Nephron (organoid): Measurements from ENCODE around the gene ZNF407.

Source experiments
- H3K27ac Mint-ChIP-seq, 3 experiments: 2 replicates each; pipeline ENCODE4 v1.8.0; 2020; ENCODE audit warnings: mixed read lengths in 3 of 3, mild to moderate bottlenecking in 2 of 3, moderate library complexity in 1 of 3
- H3K27me3 Mint-ChIP-seq: 2 replicates; pipeline ENCODE4 v1.8.0; 2021; ENCODE audit warnings: low read depth, mild to moderate bottlenecking, moderate library complexity, mixed read lengths
- H3K36me3 Mint-ChIP-seq: 2 replicates; pipeline ENCODE4 v1.8.0; 2020; ENCODE audit warnings: low read depth, mixed read lengths
- H3K4me1 Mint-ChIP-seq: 2 replicates; pipeline ENCODE4 v1.8.0; 2020; ENCODE audit warnings: mixed read lengths
- H3K4me3 Mint-ChIP-seq, 3 experiments: 2 replicates each; pipeline ENCODE4 v1.8.0; 2020; ENCODE audit warnings: mild to moderate bottlenecking in 3 of 3, mixed read lengths in 3 of 3, moderate library complexity in 2 of 3
- H3K9me3 Mint-ChIP-seq: 2 replicates; pipeline ENCODE4 v1.8.0; 2020; ENCODE audit warnings: mixed read lengths
- CTCF ChIP-seq, 3 experiments: fragments of 200-600 bp; sonication (generic); IDR thresholded peaks; one replicate each; pipeline ENCODE4 v1.5.0; 2021; ENCODE audit warnings: antibody characterized with exemption in 3 of 3; ENCODE audit not compliant: unreplicated experiment in 3 of 3

The ZNF407 gene

GRCh38 chr18:74836296-74837139, 238.8 kb downstream of the ZNF407 start:
- no peaks in the 10 kb centered on the region for H3K9me3 Mint-ChIP-seq
- H3K4me3 Mint-ChIP-seq: no peak overlapping the region
- no peak for TF ChIP-seq CTCF (IDR thresholded peaks at IDR 0.05; ENCODE audit: unreplicated experiment in 3 of 3)
- no peaks in the 10 kb centered on the region for H3K4me1 Mint-ChIP-seq
- no peak overlapping the region for H3K27ac Mint-ChIP-seq
- H3K27me3 Mint-ChIP-seq: no peaks in the 10 kb centered on the region
- H3K36me3 Mint-ChIP-seq: no peaks in the 10 kb centered on the region

GRCh38 chr18:74840492-74841167, 243.0 kb downstream of the ZNF407 start:
- TF ChIP-seq CTCF (IDR thresholded peaks at IDR 0.05; ENCODE audit: unreplicated experiment in 3 of 3): no peak
- H3K4me1 Mint-ChIP-seq: no peaks in the 10 kb centered on the region
- no peak overlapping the region for H3K27ac Mint-ChIP-seq
- H3K9me3 Mint-ChIP-seq: no peaks in the 10 kb centered on the region
- no peak overlapping the region for H3K4me3 Mint-ChIP-seq
- H3K27me3 Mint-ChIP-seq: no peaks in the 10 kb centered on the region
- no peaks in the 10 kb centered on the region for H3K36me3 Mint-ChIP-seq

- H3K4me1 Mint-ChIP-seq: no peaks in the 10 kb centered on the region
These were observed 243.6 kb downstream of the ZNF407 start for GRCh38 chr18:74841248-74841647.

GRCh38 chr18:74849301-74849700, 251.6 kb downstream of the ZNF407 start:
- no peaks in the 10 kb centered on the region for H3K36me3 Mint-ChIP-seq

More at GRCh38 chr18:74841248-74841647, 243.6 kb downstream of the ZNF407 start:
- TF ChIP-seq CTCF (IDR thresholded peaks at IDR 0.05; ENCODE audit: unreplicated experiment in 3 of 3): no peak
- no peaks in the 10 kb centered on the region for H3K36me3 Mint-ChIP-seq
- H3K4me3 Mint-ChIP-seq: no peak overlapping the region
- H3K27me3 Mint-ChIP-seq: no peaks in the 10 kb centered on the region
- no peak overlapping the region for H3K27ac Mint-ChIP-seq
- H3K9me3 Mint-ChIP-seq: no peaks in the 10 kb centered on the region

GRCh38 chr18:74856434-74856833, 258.8 kb downstream of the ZNF407 start:
- H3K27ac Mint-ChIP-seq: no peak overlapping the region
- no peaks in the 10 kb centered on the region for H3K27me3 Mint-ChIP-seq
- no peak overlapping the region for H3K4me3 Mint-ChIP-seq
- no peak for TF ChIP-seq CTCF (IDR thresholded peaks at IDR 0.05; ENCODE audit: unreplicated experiment in 3 of 3)
- no peaks in the 10 kb centered on the region for H3K36me3 Mint-ChIP-seq
- H3K9me3 Mint-ChIP-seq: no peaks in the 10 kb centered on the region
- H3K4me1 Mint-ChIP-seq: peaks cover 8% of the 10 kb centered on the region

More at GRCh38 chr18:74849301-74849700, 251.6 kb downstream of the ZNF407 start:
- H3K27me3 Mint-ChIP-seq: no peaks in the 10 kb centered on the region
- H3K9me3 Mint-ChIP-seq: no peaks in the 10 kb centered on the region
- no peak for TF ChIP-seq CTCF (IDR thresholded peaks at IDR 0.05; ENCODE audit: unreplicated experiment in 3 of 3)
- H3K4me3 Mint-ChIP-seq: no peak overlapping the region
- no peak overlapping the region for H3K27ac Mint-ChIP-seq
- no peaks in the 10 kb centered on the region for H3K4me1 Mint-ChIP-seq
